Measurements from ENCODE around the gene PSMB7. TPM values are rescaled to one million over a fixed set of nuclear protein-coding genes. Genes with fewer than 3 reads are reported as not detected.

The PSMB7 gene
- total RNA-seq, 2 donors from 2014 or later = 91.4 to 149 TPM

- Histone ChIP-seq H3K36me3 (no peaks in the 10 kb centered on the region), H3K4me1 (ENCODE audit: control insufficient read depth in 1 of 2, low read depth in 2 of 2) (no peaks in the 10 kb centered on the region), H3K27me3 (replicated peaks; ENCODE audit: insufficient read depth) (peaks cover 7% of the 10 kb centered on the region), H3K27ac (no peak overlapping the region), H3K9me3 (no peaks in the 10 kb centered on the region), H3K4me3 (no peak overlapping the region)
- TF ChIP-seq CTCF (IDR thresholded peaks at IDR 0.05) = no peak
- DNase-seq (ENCODE audit: low spot score) (no peak), ATAC-seq (ENCODE audit: insufficient number of reproducible peaks, low FRiP score, low read depth) (no peak)
These were observed 41.3 kb upstream of the PSMB7 start for GRCh38 chr9:124456341-124457078.

GRCh38 chr9:124455820-124456219 is 40.6 kb upstream of the PSMB7 start:
- Histone ChIP-seq H3K27me3 (replicated peaks; ENCODE audit: insufficient read depth) (peaks cover 7% of the 10 kb centered on the region), H3K27ac (no peak overlapping the region), H3K9me3 (no peaks in the 10 kb centered on the region), H3K36me3 (no peaks in the 10 kb centered on the region), H3K4me3 (no peak overlapping the region), H3K4me1 (ENCODE audit: control insufficient read depth in 1 of 2, low read depth in 2 of 2) (peaks cover 0 to under 1% of the 10 kb centered on the region in 2 donors)
- ATAC-seq (ENCODE audit: insufficient number of reproducible peaks, low FRiP score, low read depth) = no peak
- no peak for TF ChIP-seq CTCF (IDR thresholded peaks at IDR 0.05)
- DNase-seq (ENCODE audit: low spot score) = no peak

- Histone ChIP-seq H3K4me1 (ENCODE audit: control insufficient read depth in 1 of 2, low read depth in 2 of 2) (peaks cover 0 to 6% of the 10 kb centered on the region in 2 donors), H3K4me3 (no peak overlapping the region), H3K27ac (no peak overlapping the region), H3K36me3 (no peaks in the 10 kb centered on the region), H3K27me3 (replicated peaks; ENCODE audit: insufficient read depth) (peaks cover 7% of the 10 kb centered on the region), H3K9me3 (no peaks in the 10 kb centered on the region)
- no peak for DNase-seq (ENCODE audit: low spot score)
- no peak for ATAC-seq (ENCODE audit: insufficient number of reproducible peaks, low FRiP score, low read depth)
- TF ChIP-seq CTCF (IDR thresholded peaks at IDR 0.05) = no peak
These were observed 39.7 kb upstream of the PSMB7 start for GRCh38 chr9:124454791-124455443.

- H3K4me1 ChIP-seq (ENCODE audit: control insufficient read depth in 1 of 2, low read depth in 2 of 2) = peaks cover 0 to 6% of the 10 kb centered on the region in 2 donors
- H3K27me3 ChIP-seq (replicated peaks; ENCODE audit: insufficient read depth) = peaks cover 7% of the 10 kb centered on the region
- DNase-seq (ENCODE audit: low spot score) (no peak), ATAC-seq (ENCODE audit: insufficient number of reproducible peaks, low FRiP score, low read depth) (no peak)
- no peak for TF ChIP-seq CTCF (IDR thresholded peaks at IDR 0.05)
- H3K9me3 ChIP-seq = no peaks in the 10 kb centered on the region
- H3K27ac ChIP-seq = no peak overlapping the region
- H3K36me3 ChIP-seq = no peaks in the 10 kb centered on the region
- H3K4me3 ChIP-seq = no peak overlapping the region
These were observed 39.1 kb upstream of the PSMB7 start for GRCh38 chr9:124454296-124454695.

GRCh38 chr9:124453586-124454191 is 38.4 kb upstream of the PSMB7 start:
- TF ChIP-seq CTCF (IDR thresholded peaks at IDR 0.05) = no peak
- no peak overlapping the region for H3K4me3 ChIP-seq
- H3K27ac ChIP-seq = no peak overlapping the region
- H3K4me1 ChIP-seq (ENCODE audit: control insufficient read depth in 1 of 2, low read depth in 2 of 2) = peaks cover 0 to 6% of the 10 kb centered on the region in 2 donors
- H3K9me3 ChIP-seq = no peaks in the 10 kb centered on the region
- no peak for ATAC-seq (ENCODE audit: insufficient number of reproducible peaks, low FRiP score, low read depth)
- peaks cover 7% of the 10 kb centered on the region for H3K27me3 ChIP-seq (replicated peaks; ENCODE audit: insufficient read depth)
- no peaks in the 10 kb centered on the region for H3K36me3 ChIP-seq
- no peak for DNase-seq (ENCODE audit: low spot score)

All from thoracic aorta (tissue), 2 donors.